Measurements from ENCODE around the gene SEMA6D. TPM values are rescaled to one million over a fixed set of nuclear protein-coding genes. Genes with fewer than 3 reads are reported as not detected.

SEMA6D gene
- total RNA-seq, 1 experiment from 2014 or later = 0.03 TPM

DNA sequence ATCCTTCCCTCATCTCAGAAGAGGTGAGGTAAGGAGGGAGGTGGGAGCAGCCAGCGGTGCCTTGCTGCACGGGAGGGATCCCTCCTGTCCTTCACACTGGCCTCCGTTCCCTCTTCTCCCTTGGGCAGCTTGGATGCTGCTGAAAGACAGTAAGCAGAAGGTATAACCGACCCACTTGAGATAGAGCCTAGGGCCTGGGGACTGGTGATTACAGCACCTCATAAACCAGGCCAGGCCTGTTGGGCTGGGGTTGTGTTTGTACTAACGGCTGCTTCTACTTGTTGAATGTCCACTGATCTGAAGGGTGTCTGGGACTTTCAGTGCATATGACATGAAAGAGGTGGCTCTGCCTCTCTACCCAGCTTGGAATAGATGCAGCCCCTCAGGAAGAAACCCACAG lies 25.0 kb downstream of the SEMA6D start:
- ChIA-PET CTCF (no interaction called here), POLR2A (no interaction called here)
- Histone ChIP-seq H3K9me3 (ENCODE audit: control insufficient read depth, insufficient read depth, low read depth, low read length) (no peaks in the 10 kb centered on the region), H3K4me1 (ENCODE audit: control insufficient read depth, insufficient read depth, low read length) (no peaks in the 10 kb centered on the region), H3K4me3 (ENCODE audit: low read depth in 2 of 2, low read length in 2 of 2) (no peak overlapping the region), H3K27me3 (ENCODE audit: control insufficient read depth, insufficient read depth, low read length) (no peaks in the 10 kb centered on the region), H3K36me3 (ENCODE audit: control insufficient read depth, insufficient read depth, low read length) (no peaks in the 10 kb centered on the region), H3K27ac (ENCODE audit: low read length) (no peak overlapping the region)
- ATAC-seq (no peak), DNase-seq (ENCODE audit: low read depth, low spot score) (no peak)
- in situ Hi-C loops (cut with HindIII; ENCODE audit: low pct_unique_long_range_greater_than_20kb, low sequenced_read_pairs) (no loop called here), intact Hi-C loops (cut with micrococcal nuclease; ENCODE audit: unreplicated experiment) (no loop called here)
- BruUV-seq (replicated peaks) = no TSS peak
- no peak for TF ChIP-seq SIN3A (IDR thresholded peaks at IDR 0.05; ENCODE audit: borderline replicate concordance, insufficient read depth, low read depth, low read length)

DNA sequence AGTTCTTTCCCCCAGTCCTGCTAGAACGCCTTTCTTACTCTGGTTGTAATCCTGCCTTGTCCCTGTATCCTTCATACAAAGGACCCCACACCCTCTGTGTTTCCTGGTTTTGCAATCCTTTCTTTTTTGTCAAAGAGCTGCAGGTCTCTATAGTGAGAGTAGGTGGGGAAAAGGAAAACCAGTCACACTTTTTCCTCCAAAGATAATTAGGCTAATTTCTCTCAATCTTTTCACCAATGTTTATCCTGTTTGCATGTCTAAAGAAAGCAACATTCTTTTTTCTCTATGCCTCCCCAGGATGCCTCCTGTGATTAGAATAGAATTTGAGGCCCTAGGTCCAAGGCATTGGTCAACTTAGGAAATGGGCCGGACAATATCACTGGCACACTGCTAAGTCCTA lies 25.4 kb downstream of the SEMA6D start:
- CTCF ChIA-PET = no interaction called here
- DNase-seq (ENCODE audit: low read depth, low spot score) = no peak
- intact Hi-C loops (cut with micrococcal nuclease; ENCODE audit: unreplicated experiment) (no loop called here), in situ Hi-C loops (cut with HindIII; ENCODE audit: low pct_unique_long_range_greater_than_20kb, low sequenced_read_pairs) (no loop called here)
- Histone ChIP-seq H3K27ac (ENCODE audit: low read length) (no peak overlapping the region), H3K9me3 (ENCODE audit: control insufficient read depth, insufficient read depth, low read depth, low read length) (no peaks in the 10 kb centered on the region), H3K36me3 (ENCODE audit: control insufficient read depth, insufficient read depth, low read length) (no peaks in the 10 kb centered on the region), H3K4me3 (ENCODE audit: low read depth in 2 of 2, low read length in 2 of 2) (no peak overlapping the region), H3K4me1 (ENCODE audit: control insufficient read depth, insufficient read depth, low read length) (no peaks in the 10 kb centered on the region), H3K27me3 (ENCODE audit: control insufficient read depth, insufficient read depth, low read length) (no peaks in the 10 kb centered on the region)
- ATAC-seq = no peak
- TF ChIP-seq, protein P1, sequence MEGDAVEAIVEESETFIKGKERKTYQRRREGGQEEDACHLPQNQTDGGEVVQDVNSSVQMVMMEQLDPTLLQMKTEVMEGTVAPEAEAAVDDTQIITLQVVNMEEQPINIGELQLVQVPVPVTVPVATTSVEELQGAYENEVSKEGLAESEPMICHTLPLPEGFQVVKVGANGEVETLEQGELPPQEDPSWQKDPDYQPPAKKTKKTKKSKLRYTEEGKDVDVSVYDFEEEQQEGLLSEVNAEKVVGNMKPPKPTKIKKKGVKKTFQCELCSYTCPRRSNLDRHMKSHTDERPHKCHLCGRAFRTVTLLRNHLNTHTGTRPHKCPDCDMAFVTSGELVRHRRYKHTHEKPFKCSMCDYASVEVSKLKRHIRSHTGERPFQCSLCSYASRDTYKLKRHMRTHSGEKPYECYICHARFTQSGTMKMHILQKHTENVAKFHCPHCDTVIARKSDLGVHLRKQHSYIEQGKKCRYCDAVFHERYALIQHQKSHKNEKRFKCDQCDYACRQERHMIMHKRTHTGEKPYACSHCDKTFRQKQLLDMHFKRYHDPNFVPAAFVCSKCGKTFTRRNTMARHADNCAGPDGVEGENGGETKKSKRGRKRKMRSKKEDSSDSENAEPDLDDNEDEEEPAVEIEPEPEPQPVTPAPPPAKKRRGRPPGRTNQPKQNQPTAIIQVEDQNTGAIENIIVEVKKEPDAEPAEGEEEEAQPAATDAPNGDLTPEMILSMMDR (IDR thresholded peaks at IDR 0.05) = no peak
- TF ChIP-seq TCF7L2 (IDR thresholded peaks at IDR 0.05; ENCODE audit: low read depth, low read length) (no peak), REST (IDR thresholded peaks at IDR 0.05; ENCODE audit: insufficient read depth in 1 of 2, low read depth in 2 of 2, low read length in 1 of 2) (no peak), POLR2AphosphoS5 (IDR thresholded peaks at IDR 0.05; ENCODE audit: low read depth, low read length) (no peak), SIN3A (IDR thresholded peaks at IDR 0.05; ENCODE audit: borderline replicate concordance, insufficient read depth, low read depth, low read length) (no peak)
- BruUV-seq (replicated peaks) = no TSS peak
- POLR2A ChIA-PET = no interaction called here

GRCh38 chr15:47743385-47743784 lies 26.1 kb downstream of the SEMA6D start:
- Histone ChIP-seq H3K4me1 (ENCODE audit: control insufficient read depth, insufficient read depth, low read length) (no peaks in the 10 kb centered on the region), H3K9me3 (ENCODE audit: control insufficient read depth, insufficient read depth, low read depth, low read length) (no peaks in the 10 kb centered on the region), H3K4me3 (ENCODE audit: low read depth in 2 of 2, low read length in 2 of 2) (no peak overlapping the region), H3K27ac (ENCODE audit: low read length) (no peak overlapping the region), H3K36me3 (ENCODE audit: control insufficient read depth, insufficient read depth, low read length) (no peaks in the 10 kb centered on the region), H3K27me3 (ENCODE audit: control insufficient read depth, insufficient read depth, low read length) (no peaks in the 10 kb centered on the region)
- DNase-seq (ENCODE audit: low read depth, low spot score) (no peak), ATAC-seq (no peak)
- ChIA-PET POLR2A (no interaction called here), CTCF (no interaction called here)
- in situ Hi-C loops (cut with HindIII; ENCODE audit: low pct_unique_long_range_greater_than_20kb, low sequenced_read_pairs) (no loop called here), intact Hi-C loops (cut with micrococcal nuclease; ENCODE audit: unreplicated experiment) (no loop called here)
- BruUV-seq (replicated peaks) = no TSS peak
- TF ChIP-seq TCF7L2 (IDR thresholded peaks at IDR 0.05; ENCODE audit: low read depth, low read length) (no peak), SIN3A (IDR thresholded peaks at IDR 0.05; ENCODE audit: borderline replicate concordance, insufficient read depth, low read depth, low read length) (no peak), POLR2AphosphoS5 (IDR thresholded peaks at IDR 0.05; ENCODE audit: low read depth, low read length) (no peak), REST (IDR thresholded peaks at IDR 0.05; ENCODE audit: insufficient read depth in 1 of 2, low read depth in 2 of 2, low read length in 1 of 2) (no peak)
- TF ChIP-seq, protein P1 (IDR thresholded peaks at IDR 0.05) = no peak

Measured in Panc1 (cell line).